PC-3 (cell line): ENCODE measurements around the gene FGF12. TPM values are rescaled to one million over a fixed set of nuclear protein-coding genes. Genes with fewer than 3 reads are reported as not detected.

Source experiments
- ATAC-seq: fragments of 200-7000 bp; cut with Tn5 transposase; 2 replicates; pipeline ENCODE4 v1.9.1; 2020; ENCODE audit warnings: mild to moderate bottlenecking, moderate library complexity
- BruUV-seq: library from RNA; stranded (reverse); fragments of 400-500 nt; replicated peaks from 2 replicates; lab custom pipeline; 2021; lab: Mats Ljungman, UMichigan
- CTCF ChIA-PET: fragments of 300-600 bp; sonication (Branson Sonifier 250); formaldehyde crosslinking; loops from one replicate; lab custom pipeline; 2022; ENCODE audit warnings: antibody characterized with exemption; lab: Charles Lee
- POLR2A ChIA-PET: fragments of 300-600 bp; sonication (Branson Sonifier 250); formaldehyde crosslinking; loops from one replicate; lab custom pipeline; 2022; ENCODE audit warnings: antibody characterized with exemption; ENCODE audit not compliant: unreplicated experiment; lab: Charles Lee
- DNase-seq: peaks from one replicate; pipeline ENCODE4 v3.0.0-alpha.2; 2015
- H2AFZ ChIP-seq: fragments of 300-600 bp; sonication (generic); 2 replicates; pipeline ENCODE4 v1.6.0; 2016; ENCODE audit warnings: antibody characterized with exemption, low read length
- H3F3A ChIP-seq: fragments of 300-600 bp; sonication (generic); one replicate; pipeline ENCODE4 v1.6.0; 2017; ENCODE audit warnings: antibody characterized with exemption, low read length, control low read depth, mild to moderate bottlenecking; ENCODE audit not compliant: unreplicated experiment
- H3K27ac ChIP-seq: fragments of 300-600 bp; sonication (generic); 2 replicates; pipeline ENCODE4 v1.5.1; 2016; ENCODE audit warnings: mild to moderate bottlenecking, low read length
- H3K27me3 ChIP-seq: fragments of 300-600 bp; sonication (generic); 2 replicates; pipeline ENCODE4 v1.6.1; 2016; ENCODE audit warnings: low read length, mixed read lengths
- H3K36me3 ChIP-seq: fragments of 300-600 bp; sonication (generic); 2 replicates; pipeline ENCODE4 v1.6.1; 2016; ENCODE audit warnings: low read depth, mixed run types, low read length, mixed read lengths
- H3K4me1 ChIP-seq: fragments of 300-600 bp; sonication (generic); 2 replicates; pipeline ENCODE4 v1.5.1; 2016; ENCODE audit warnings: low read length; ENCODE audit not compliant: insufficient read depth
- H3K4me2 ChIP-seq: fragments of 300-600 bp; sonication (generic); 2 replicates; pipeline ENCODE4 v1.6.0; 2016; ENCODE audit warnings: low read length
- H3K4me3 ChIP-seq: fragments of 300-600 bp; sonication (generic); 2 replicates; pipeline ENCODE4 v1.5.1; 2016; ENCODE audit warnings: mild to moderate bottlenecking, low read length, mixed read lengths
- H3K79me2 ChIP-seq: fragments of 300-600 bp; sonication (generic); 2 replicates; pipeline ENCODE4 v1.6.1; 2017; ENCODE audit warnings: low read length, mixed read lengths
- H3K9ac ChIP-seq: fragments of 300-600 bp; sonication (generic); 2 replicates; pipeline ENCODE4 v1.6.0; 2016; ENCODE audit warnings: mild to moderate bottlenecking, low read length
- H3K9me2 ChIP-seq: fragments of 300-600 bp; sonication (generic); replicated peaks from 2 replicates; pipeline ENCODE4 v1.6.1; 2016; ENCODE audit warnings: mixed run types, low read length, mixed read lengths
- H3K9me3 ChIP-seq: fragments of 300-600 bp; sonication (generic); 2 replicates; pipeline ENCODE4 v1.6.1; 2016; ENCODE audit warnings: low read length, mixed read lengths
- H4K20me1 ChIP-seq: fragments of 300-600 bp; sonication (generic); 2 replicates; pipeline ENCODE4 v1.6.1; 2016; ENCODE audit warnings: low read length, mixed read lengths
- CTCF ChIP-seq: fragments of 300-600 bp; sonication (generic); conservative IDR thresholded peaks from 2 replicates; pipeline ENCODE4 v1.5.1; 2017; ENCODE audit warnings: antibody characterized with exemption, low read depth, mild to moderate bottlenecking, low read length
- EZH2 ChIP-seq: fragments of 300-600 bp; sonication (generic); IDR thresholded peaks from one replicate; pipeline ENCODE4 v1.6.1; 2017; ENCODE audit warnings: antibody characterized with exemption, mild to moderate bottlenecking, low read length; ENCODE audit not compliant: unreplicated experiment
- EZH2phosphoT487 ChIP-seq: fragments of 300-600 bp; sonication (generic); IDR thresholded peaks from 2 replicates; pipeline ENCODE4 v1.6.1; 2018; ENCODE audit warnings: mild to moderate bottlenecking, antibody characterized with exemption, low read length, borderline replicate concordance
- intact Hi-C: fragments of 100-400 bp; cut with micrococcal nuclease; formaldehyde crosslinking; loops from 2 replicates; pipeline ENCODE4 v1.9.0; 2023
- total RNA-seq: library from RNA; depleted of rRNA; stranded (reverse); fragments of >200 nt; gene quantifications from 2 replicates; pipeline ENCODE4 v1.2.3, GENCODE V29; 2014

FGF12 gene
- total RNA-seq, 1 experiment from 2014 or later = not detected

- no peaks in the 10 kb centered on the region for H3K4me1 ChIP-seq
- H3F3A ChIP-seq = no peaks in the 10 kb centered on the region
- H2AFZ ChIP-seq = no peak overlapping the region
- no peaks in the 10 kb centered on the region for H3K79me2 ChIP-seq
- ATAC-seq = peak; percentile 53
- H3K27me3 ChIP-seq = peaks cover 12% of the 10 kb centered on the region
- peak; percentile 43 for DNase-seq
- no peaks in the 10 kb centered on the region for H3K36me3 ChIP-seq
- BruUV-seq = no TSS peak
- H3K9me3 ChIP-seq = no peaks in the 10 kb centered on the region
- no peaks in the 10 kb centered on the region for H4K20me1 ChIP-seq
- CTCF ChIA-PET = no interaction called here
- POLR2A ChIA-PET = no interaction called here
- no peak for TF ChIP-seq CTCF
- no peak for TF ChIP-seq EZH2
- TF ChIP-seq EZH2phosphoT487 = no peak
- H3K9me2 ChIP-seq = no peaks in the 10 kb centered on the region
- no peak overlapping the region for H3K27ac ChIP-seq
- intact Hi-C loops = no loop called here
- no peak overlapping the region for H3K4me3 ChIP-seq
- no peak overlapping the region for H3K9ac ChIP-seq
- H3K4me2 ChIP-seq = peak overlapping the region; percentile 47; the same call in 1 of the 2 replicates
Measured at GRCh38 chr3:192207239-192207638, 520.1 kb downstream of the FGF12 start.

- H3F3A ChIP-seq = no peaks in the 10 kb centered on the region
- ChIA-PET CTCF (no interaction called here), POLR2A (interaction anchor here (0.6 kb wide), 1 partner anchor 1365 kb away, joined by 3 read pairs; no protein-coding TSS in a partner anchor)
- H3K9me3 ChIP-seq = no peaks in the 10 kb centered on the region
- H3K4me3 ChIP-seq = no peak overlapping the region
- H4K20me1 ChIP-seq = no peaks in the 10 kb centered on the region
- TF ChIP-seq EZH2phosphoT487 = no peak
- TF ChIP-seq EZH2 = no peak
- no peak for TF ChIP-seq CTCF
- H3K4me1 ChIP-seq = no peaks in the 10 kb centered on the region
- peaks cover 27% of the 10 kb centered on the region; the same call in 1 of the 2 replicates for H3K27me3 ChIP-seq
- DNase-seq = no peak
- intact Hi-C loops = no loop called here
- H3K9ac ChIP-seq = no peak overlapping the region
- no peaks in the 10 kb centered on the region for H3K36me3 ChIP-seq
- no peaks in the 10 kb centered on the region for H3K79me2 ChIP-seq
- no peak for ATAC-seq
- no TSS peak for BruUV-seq
- H2AFZ ChIP-seq = no peak overlapping the region
- no peaks in the 10 kb centered on the region for H3K9me2 ChIP-seq
- no peak overlapping the region for H3K4me2 ChIP-seq
- no peak overlapping the region for H3K27ac ChIP-seq
Measured at GRCh38 chr3:192194085-192194484, 533.3 kb downstream of the FGF12 start.

- intact Hi-C loops = loop anchor here (1.0 to 10.0 kb wide), 2 partner anchors 256 to 774 kb away; no protein-coding TSS in a partner anchor
- BruUV-seq = no TSS peak
- Histone ChIP-seq H2AFZ (0 out of 2 replicates have a peak overlapping the region, but pooled peaks have one; percentile 58), H3K4me3 (no peak overlapping the region), H3F3A (no peaks in the 10 kb centered on the region), H4K20me1 (no peaks in the 10 kb centered on the region), H3K27me3 (peaks cover 6% of the 10 kb centered on the region; the same call in 1 of the 2 replicates), H3K4me1 (no peaks in the 10 kb centered on the region), H3K9ac (no peak overlapping the region), H3K9me2 (no peaks in the 10 kb centered on the region), H3K36me3 (no peaks in the 10 kb centered on the region), H3K79me2 (no peaks in the 10 kb centered on the region), H3K4me2 (peak overlapping the region; percentile 55; the same call in 1 of the 2 replicates), H3K9me3 (no peaks in the 10 kb centered on the region), H3K27ac (no peak overlapping the region)
- peak; percentile 73 for ATAC-seq
- peak; percentile 71 for DNase-seq
- POLR2A ChIA-PET = no interaction called here
- TF ChIP-seq EZH2 = no peak
- no peak for TF ChIP-seq EZH2phosphoT487
- TF ChIP-seq CTCF = peak; percentile 88
- CTCF ChIA-PET = no interaction called here
Measured at GRCh38 chr3:192188218-192188835, 539.0 kb downstream of the FGF12 start.
